ENCODE measurements around the gene FUS. TPM values are rescaled to one million over a fixed set of nuclear protein-coding genes. Genes with fewer than 3 reads are reported as not detected.

FUS gene
- total and polyA plus RNA-seq, 9 of the 15 experiments (the other 6 are each of a cell fraction or from before 2014, with no cell fraction given): 43.9 to 575 (median 87.2) TPM

GRCh38 chr16:31149894-31150890 is 29.7 kb upstream of the FUS start, which contains the start of gene PRSS36 (continued):
- TF ChIP-seq CEBPZ (IDR thresholded peaks at IDR 0.05; ENCODE audit: borderline replicate concordance, low read depth, low read length): no peak
- TF ChIP-seq VEZF1 (CRISPR knock-in tag; IDR thresholded peaks at IDR 0.05): no peak
- TF ChIP-seq PHB (CRISPR knock-in tag; IDR thresholded peaks at IDR 0.05): no peak
- TF ChIP-seq CREB5 (CRISPR knock-in tag; IDR thresholded peaks at IDR 0.05): no peak
- TF ChIP-seq CAMTA2 (CRISPR knock-in tag; conservative IDR thresholded peaks at IDR 0.05): no peak
- TF ChIP-seq JUND (IDR thresholded peaks at IDR 0.05; ENCODE audit: borderline replicate concordance, low read depth, low read length): peak; percentile 55; the same call in 1 of the 2 replicates
- peak; percentile 43; the same call in 1 of the 3 replicates for TF ChIP-seq JUND (tag; IDR thresholded peaks at IDR 0.05; ENCODE audit: borderline replicate concordance, low read depth, low read length)
- TF ChIP-seq ZBTB33 (CRISPR knock-in tag; IDR thresholded peaks at IDR 0.05): peak; percentile 85
- peak; percentile 22 for TF ChIP-seq PRDM10 (IDR thresholded peaks at IDR 0.05; ENCODE audit: partially characterized antibody)
- TF ChIP-seq ZNF785 (CRISPR knock-in tag; IDR thresholded peaks at IDR 0.05): no peak
- TF ChIP-seq TFE3 (CRISPR knock-in tag; IDR thresholded peaks at IDR 0.05): no peak
